HG03064 (cell line): Measurements from ENCODE around the gene MMEL1.

ENCODE experiments used
- ATAC-seq: cut with Tn5 transposase; IDR thresholded peaks from one replicate; pipeline ENCODE4 v1.9.1; 2021; ENCODE audit warnings: low read depth; ENCODE audit not compliant: unreplicated experiment

The MMEL1 gene

DNA sequence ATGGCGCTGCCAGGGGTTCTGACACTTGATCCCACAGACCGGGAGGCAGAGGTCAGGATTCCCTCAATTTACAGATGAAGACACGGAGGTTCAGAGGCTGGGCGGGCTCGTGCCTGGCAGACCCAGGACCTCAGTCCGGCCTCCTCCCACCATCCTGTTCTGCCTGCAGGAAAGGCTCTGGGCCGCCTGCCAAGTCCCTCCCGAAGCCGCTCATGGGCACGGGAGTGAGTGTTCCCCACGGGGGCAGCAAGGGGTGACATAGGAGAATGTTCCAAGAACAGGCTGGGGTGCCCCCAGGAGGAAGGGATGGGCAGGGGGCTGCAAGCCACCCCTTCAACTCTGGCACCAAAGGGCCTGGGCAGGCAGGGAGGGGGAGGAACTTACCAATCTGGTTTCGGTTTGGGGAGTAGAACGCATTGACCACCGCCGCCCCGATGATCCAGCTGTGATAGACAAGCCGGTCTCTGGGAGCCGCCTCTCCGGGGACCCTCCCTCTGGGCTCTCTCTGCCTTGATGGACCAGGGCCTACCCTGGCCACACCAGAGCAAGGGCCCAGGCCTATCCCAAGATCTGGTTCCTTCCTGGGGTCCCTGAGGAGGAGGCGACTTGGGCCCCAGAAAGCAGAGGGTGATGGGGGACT lies 38.7 kb downstream of the MMEL1 start:
- ATAC-seq: no peak

DNA sequence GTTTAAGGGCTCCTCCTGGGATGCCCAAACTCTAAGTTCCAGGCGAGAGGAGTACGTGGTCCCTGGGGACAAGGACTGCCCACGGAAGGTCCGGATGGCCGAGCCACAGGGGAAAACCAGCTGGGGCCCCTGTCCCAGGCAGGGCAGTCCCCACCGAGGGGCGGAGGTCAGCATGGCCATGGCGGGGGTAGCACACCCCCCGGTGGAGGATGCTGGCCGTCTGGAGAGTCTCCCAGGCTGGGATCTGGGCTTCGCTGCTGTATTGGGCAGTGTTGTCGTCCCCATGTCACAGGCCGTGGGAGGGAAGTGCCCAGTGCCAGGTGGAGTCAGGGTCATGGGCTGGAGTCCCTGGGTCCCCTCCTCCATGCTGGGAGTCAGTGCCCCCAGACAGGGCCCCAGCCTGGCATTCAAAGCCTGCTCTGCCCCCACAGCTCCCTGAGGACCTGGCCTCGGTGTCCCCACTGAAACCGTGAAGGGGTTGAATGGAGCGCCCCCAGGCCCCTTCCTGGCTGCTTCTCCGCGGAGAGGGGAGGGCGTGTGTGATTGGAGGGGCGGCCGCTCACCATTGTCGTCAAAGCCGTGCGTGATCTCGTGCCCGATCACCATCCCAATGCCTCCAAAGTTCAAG lies 39.5 kb downstream of the MMEL1 start:
- ATAC-seq: no peak

DNA sequence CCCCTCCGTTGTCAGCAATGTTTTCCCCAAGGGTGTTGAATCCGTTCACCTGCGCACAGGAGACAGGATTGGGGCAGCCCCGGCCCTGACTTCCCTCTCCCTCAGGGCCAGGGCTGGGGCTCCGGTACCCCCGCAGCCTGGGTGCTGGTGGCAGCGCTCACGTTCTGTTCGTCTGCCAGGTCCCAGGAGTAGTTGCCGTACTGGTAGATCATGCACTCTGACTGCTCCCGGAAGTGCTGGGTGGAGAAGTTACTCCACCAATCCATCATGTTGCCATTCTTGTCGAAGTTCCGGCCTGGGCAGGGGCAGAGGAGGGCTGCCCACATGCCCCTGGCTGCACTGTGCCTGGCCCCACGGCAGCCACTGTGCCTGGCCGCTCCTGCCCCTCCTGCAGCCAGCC lies 40.1 kb downstream of the MMEL1 start:
- ATAC-seq: no peak

DNA sequence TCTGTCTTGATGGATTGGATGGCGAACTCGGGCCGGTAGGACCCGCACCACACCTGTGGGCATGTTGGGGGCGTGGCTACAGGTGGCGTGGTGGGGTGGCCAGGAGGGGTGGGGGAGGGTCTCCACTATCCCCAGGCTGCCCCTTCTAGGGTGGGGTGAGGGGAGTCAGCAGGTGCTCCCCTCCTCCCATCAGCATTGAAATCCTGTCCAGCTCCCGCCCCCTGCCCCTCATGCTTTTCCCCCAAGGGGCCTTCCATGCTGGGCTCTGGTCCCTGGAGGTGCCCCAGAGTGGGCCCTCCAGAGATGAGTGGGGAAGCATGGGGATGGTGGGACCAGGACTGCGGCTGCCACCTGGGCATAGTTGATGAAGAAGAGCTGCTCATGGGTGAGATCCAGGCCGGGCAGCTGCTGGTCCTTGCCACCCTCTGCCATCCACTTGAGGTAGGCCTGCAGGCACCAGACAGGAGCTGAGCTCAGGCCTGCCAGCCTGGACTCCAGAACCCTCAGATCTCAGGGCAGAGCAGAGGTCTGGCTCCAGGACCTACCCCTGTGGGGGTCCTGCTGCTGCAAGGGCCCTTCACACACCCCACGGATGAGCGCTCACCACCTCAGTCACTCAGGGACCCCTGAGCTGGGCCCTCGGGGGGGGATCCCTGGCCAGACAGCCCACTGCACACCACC lies 41.1 kb downstream of the MMEL1 start:
- no peak for ATAC-seq

DNA sequence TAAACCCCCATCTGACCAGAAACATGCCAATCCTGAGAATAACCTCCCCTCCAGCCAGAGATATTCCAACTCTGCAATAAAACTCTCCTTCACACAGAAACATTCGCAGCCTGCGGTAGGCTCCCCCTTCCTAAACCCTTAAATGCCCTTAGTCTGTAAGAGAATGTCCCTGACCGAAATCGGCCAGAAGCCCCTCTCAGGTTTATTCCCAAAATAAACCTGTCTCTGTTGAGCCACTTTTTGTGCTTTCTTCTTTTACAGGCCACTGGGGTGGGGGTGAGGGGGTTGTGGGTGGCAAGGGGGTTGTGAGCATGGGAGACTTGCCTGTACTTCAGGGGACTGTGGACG lies 41.6 kb downstream of the MMEL1 start:
- ATAC-seq: no peak

DNA sequence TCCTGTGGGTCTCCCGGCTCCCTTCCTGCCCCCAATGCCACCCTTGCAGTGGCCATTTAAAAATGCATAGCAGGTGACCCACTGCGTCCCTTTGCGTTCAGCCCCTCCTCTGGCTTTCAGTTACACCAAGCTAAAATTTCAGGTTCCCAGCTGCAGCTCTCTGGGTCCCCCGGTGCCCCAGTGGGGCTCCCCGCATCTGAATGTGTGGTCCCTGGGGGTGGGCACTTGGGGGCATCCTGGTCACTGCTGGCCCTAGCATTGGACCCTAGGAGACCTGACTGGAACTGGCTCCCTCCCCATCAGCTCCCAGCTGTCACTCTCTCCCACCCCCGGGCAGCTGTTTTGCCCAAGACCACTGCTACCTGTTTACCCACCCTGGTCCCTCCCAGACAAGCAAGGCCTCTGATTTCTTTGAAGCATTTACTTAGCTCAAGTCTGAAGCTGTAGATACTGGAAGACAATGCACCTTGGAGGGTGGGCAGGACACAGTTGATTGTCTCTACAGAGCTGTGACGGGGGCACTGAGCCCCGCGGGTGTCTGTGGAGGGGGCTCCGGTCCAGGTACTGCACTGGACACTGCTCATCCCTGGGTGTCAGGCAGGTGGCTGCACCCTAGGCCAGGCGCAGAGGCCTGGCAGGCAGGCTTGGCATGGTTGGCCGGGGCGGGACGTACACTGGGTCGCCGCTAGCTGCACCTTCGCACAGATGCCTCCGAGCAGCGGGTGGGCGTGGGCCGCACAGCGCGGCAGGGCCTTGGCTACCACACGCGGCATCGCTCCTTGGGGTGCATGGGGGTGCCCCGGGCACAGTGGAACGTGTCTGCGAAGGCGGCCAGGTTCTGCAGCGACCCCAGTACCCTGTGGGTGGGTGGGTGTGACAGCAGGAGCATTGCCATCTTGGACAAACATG lies 42.3 kb downstream of the MMEL1 start:
- ATAC-seq: no peak

DNA sequence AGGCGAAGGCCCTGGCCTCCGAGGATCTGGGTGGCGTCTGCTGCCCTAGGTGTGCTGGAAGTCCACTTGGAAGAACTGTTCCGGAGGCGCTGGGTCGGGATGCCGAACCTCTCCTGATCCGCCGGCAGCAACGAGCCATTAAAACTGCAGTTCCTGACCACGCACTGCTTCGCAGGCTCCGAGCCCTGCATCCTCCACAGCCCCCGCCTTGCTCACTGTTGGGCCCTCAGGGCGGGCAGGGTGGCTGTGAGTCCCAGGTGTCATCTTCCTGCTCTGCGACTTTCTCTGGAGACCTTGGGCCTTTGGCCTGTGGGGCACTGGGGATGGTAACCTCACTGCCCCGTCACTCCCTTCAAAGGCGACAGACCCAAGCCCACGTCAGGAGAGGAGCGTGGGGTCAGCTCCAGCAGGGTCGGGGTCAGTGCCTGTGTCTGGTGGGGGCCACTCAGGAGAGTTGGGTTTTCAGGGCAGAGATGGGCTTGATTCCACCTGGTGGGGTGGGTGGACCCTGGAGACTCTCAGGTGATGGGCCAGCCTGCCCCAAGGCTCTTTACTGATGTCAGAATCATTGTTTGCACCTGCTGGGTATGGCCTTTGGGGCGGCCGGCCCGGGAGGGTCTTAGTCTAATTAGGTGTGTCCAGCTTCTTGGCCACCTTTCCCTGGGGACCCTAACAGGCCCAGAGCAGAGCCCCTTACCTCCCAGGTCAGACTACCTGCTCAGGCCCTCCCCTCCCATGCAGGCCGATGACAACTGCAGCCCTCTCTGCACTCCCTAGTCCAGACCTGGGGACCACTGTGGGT lies 43.2 kb downstream of the MMEL1 start:
- ATAC-seq: no peak

DNA sequence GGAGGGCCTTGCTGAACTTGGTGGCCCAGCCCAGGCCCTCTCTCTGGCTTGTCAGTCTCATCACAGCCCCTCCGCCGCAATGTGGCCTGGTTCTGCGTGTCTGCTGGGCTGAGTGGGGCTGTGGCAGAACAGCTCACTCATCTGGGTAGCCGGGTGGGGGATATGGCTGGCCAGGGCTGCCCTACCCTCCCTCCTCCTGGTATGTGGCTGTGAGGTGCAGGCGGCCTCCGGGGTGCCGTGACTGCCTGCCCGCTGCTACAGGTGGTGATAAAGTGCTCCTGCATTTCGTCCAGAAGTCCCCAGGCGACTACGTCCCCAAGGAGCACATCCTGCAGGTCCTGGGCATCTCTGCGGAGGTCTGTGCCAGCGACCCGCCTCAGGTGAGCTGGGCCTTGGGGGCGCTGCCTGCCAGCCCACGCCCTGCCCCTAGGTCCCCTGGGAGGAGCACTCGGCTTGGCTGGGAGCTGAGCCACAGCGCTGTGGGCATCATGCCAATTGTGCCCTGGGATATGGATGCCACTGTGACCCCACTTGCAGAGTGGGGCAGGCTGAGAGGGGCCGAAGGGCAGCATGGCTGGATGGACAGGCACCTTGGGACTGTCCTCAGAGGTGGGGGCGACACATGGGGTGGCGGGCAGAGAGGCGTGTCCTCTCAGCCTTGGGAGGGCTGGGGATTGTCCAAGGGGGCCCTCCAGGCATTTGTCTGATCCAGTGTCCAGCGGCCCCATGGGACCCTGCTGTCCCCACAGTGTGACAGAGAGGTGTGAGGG lies 44.0 kb downstream of the MMEL1 start:
- no peak for ATAC-seq

DNA sequence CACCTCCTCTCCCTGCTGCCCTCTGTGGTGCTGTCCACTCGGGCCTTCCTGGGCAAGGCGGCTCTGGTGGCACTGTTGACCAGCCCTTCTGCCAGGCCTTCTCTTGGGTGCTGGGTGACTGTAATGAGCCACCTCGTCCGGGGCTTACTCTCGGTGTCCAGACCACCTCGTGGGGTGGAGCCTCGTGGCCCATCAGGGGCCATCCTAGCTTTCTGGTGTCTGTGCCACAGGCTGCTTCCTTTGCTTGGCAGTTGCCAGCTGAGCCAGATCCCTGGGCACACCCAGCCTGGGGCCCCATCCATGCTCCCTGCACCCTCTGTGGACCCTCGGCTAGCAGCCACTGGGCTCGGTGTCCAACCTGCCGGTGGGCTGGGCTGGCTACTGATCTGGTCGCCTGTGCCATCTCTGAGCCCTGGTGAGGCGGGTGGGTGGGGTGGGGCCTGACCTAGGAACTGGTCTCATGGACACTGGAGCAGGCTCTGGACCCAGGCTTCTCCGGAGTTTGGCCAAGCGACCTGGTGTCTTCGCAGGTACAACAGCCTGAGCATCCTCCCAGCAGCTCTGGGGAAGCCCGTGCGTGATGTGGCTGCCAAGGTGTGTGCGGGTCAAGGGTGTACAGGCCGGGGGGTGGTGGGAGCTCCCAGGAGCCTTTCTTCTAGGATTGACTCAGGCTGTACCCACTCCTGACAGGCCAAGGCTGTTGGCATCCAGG lies 44.8 kb downstream of the MMEL1 start:
- ATAC-seq: no peak

DNA sequence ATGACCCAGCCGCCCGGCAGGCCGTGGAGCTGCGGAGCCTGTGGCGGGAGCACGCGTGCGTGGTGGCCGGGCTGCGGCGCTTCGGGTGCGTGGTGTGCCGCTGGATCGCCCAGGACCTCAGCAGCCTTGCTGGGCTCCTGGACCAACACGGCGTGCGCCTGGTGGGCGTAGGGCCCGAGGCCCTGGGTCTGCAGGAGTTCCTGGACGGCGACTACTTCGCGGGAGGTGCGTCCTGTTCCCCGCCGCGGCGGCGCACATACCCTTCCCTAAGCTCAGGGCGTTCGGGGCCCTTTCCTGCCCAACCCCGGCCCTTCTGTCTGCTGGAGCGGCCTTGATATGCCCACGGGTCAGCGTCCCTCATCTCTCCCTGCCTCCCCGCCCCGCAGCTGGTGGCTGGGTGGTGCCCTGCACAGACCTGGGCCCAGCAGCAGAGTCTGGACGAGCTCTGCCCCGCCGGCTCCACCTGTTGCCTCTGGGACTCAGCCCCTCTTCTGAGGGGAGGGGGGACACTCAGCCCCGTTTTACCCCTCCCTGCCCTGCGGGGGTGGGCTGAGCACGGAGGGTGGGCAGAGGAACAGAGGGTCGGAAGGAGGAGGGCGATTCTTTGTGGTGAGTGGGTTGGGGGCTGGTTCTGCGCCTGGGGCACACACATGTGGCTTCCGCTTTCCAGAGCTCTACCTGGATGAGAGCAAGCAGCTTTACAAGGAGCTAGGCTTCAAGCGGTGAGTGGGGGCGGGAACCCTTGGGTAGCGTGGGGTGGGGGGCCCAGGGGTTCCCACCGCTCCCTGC lies 45.6 kb downstream of the MMEL1 start:
- peak; percentile 10 for ATAC-seq

DNA sequence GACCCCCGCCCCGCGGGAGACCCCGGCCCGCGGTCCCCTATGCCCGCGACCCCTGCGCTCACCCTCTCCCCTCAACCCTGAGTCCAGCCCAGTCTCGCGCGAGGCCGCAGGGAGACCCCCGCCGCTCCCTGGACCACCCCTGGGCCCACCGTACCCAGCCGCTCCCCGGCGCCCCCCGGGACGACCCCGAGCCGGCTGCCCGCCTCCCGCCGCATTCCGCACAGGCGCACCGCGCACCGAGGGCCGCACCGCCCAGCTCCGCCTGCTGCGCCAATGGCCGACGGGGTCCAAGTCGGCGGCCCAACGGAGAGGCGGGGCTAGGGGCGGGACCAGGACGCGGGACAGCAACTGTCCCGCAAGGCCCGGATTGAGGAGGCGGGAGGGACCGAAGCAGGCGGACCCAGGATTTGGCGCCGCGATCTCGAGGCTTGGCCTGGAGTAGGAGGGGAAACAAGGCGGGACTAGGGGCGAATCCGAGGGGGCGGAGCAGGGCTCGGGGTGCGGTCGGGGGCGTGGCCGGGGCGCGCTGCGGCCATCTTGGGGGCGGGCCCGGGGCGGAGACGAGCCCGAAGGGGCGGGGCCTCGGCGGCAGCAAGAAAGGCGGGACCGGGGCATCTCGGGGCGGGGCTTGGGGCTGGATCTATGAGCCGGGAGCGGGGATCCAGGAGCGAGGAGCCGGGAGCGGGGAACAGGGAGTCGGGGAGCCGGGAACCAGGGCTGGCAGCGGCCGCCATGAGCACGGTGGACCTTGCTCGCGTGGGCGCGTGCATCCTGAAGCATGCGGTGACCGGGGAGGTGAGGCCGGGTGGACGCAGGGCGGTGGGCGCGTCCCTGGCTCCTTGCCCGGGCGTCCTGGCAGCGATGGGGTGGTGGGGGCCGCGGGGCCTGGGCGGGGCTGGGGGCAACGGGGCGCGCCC lies 46.4 kb downstream of the MMEL1 start, which contains the start of gene PRXL2B:
PRXL2B (plus strand) TSS at position 624 of the 917 bp plus-strand sequence; CDS start at position 733, 109 bp downstream.
- peak; percentile 49 for ATAC-seq

DNA sequence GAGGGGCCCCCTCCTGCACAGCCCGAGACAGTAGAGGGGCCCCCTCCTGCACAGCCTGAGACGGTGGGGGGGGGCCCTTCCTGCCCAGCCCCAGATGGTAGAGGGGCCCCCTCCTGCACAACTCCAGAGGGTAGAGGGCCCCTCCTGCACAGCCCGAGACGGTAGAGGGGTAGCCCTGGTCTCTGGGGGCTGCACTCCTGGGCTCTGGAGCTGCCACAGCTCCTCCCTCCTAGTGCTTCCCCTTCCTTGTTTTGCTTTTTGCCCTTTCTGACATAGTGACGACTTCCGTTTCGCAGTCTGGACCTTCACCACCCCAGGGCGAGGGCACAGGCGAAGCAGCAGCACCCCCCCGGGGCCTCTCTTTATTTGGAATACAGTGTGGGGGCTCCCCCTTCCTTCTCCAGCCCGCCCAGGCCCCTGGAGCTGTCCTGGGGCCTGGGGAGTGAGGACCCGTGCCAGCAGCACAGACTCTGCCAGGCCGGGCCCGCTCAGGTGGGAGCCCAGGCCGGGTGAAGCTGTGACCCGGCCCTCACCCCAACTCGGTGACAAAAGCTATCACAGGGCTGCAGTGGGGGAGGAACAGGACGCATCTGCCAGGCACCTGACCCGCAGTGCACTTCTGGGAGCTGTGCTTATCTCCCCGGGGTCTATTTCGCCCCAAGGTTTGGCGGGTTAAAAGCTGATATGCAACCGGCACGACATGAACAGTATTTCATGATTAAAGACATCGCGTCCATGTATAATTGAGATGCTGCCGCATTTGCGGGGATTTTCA lies 47.3 kb downstream of the MMEL1 start:
- peak; percentile 38 for ATAC-seq

DNA sequence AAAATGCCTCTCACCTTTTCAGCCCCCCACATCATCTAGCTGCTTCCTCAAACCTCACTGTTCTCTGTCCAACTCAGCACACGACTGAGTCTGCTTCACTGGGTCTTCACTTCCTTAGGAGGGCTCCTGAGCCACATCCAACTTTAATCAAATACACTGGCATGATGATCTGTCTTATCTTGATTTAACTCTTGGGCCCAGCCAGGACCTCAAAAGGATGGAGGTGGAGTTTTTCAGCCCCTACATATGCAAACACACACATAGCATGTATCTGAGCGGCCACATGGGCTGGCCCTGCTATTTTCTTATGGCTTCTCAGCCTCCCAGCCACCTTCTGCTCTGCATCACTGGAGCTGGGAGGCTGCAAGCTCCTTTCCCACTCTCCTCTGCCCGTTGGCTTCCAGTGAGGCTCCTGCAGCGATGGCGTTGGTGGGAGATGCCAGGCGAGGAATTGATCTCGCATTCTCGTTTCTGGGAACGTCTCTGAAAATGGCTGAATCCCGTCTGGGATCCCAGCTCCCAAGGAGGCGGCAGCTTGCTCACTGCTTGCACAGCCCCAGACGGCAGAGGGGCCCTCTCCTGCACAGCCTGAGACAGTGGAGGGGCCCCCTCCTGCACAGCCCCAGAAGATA lies 48.0 kb downstream of the MMEL1 start:
- ATAC-seq: no peak

DNA sequence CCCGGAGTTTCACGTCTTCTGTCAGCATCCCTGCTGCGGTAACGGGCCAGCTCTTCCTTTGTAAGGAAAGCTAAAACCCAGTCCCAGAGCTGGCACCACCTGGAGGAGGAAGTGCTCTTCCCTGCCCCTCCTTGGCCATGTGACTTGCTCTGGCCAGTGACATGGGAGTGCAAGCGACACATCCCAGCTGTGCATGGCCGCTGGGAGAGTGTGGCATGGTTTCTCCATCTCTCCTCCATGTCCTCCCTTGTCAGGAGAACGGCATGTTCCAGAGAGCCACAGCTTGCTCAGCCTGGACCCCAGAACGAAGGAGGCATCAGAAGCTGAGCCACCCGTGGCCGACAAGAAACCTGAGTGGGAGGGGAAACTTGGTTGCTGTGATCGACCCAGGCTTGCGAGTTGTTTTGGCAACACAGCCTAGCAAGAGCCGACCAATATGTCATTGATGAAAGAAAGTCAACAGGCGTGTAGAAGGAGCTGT lies 48.9 kb downstream of the MMEL1 start:
- ATAC-seq: no peak

DNA sequence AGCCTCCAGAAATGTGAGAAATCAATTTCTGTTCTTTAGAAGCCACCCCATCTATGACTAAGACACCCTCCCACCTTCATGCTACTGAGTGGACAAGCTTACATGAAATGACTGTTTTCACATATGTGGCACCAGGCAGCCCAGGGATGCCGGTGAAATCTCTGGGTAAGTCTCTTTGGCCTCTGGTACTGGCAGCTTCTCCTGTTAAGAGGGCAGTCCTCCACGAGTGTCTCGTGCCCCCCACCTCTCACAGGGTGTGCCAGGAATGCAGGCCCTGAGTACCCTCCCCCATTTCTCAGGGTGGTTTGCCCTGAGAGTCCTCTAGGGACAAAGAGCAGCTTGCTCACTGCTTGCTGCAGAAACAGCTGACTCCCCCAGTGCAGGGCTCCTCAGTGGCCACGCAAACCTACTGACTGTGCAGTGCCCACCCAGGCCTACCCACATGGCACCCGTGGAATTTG lies 49.5 kb downstream of the MMEL1 start:
- no peak for ATAC-seq

DNA sequence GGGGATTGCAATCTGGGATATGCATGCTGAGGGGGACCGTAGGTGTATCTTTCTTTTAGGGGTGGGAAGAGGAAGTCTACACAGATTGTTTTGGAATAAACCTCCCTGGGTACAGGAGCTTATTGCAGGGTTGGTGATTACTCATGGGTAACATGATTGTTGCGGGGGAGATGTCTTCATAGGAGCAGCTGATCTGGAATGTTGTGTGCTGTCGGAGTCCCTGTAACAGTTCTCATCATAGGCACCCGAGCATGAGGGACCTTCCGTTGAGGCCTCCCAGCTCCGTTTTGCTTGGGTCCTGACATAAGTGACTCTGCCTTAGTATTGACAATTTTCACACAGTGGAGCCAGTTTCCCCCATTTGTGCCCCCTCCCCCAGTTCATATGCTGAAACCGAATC lies 50.4 kb downstream of the MMEL1 start:
- no peak for ATAC-seq
